ENCODE results near the gene THYN1.

THYN1 gene

DNA sequence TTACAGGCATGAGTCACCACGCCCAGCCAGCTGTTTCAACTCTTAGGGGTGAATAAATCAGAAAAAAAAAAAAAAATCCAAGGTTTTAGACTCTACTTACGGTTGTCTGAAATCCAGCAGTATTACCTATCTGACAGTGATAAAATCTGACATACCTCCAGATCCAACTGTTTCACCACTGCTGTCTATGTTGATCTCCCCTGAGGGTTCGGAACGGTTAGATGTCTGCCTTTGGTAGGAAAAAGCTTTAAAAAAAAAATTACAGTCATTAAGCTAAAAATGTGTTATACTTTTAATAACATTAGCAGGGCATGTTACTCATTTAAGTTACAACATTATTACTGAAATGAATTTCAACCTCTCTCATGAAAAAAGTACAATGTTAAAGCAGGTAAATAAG is 50.5 kb downstream of the THYN1 start:
- H3K9me3 ChIP-seq (ENCODE audit: insufficient read depth, low read length): no peaks in the 10 kb centered on the region
- no peaks in the 10 kb centered on the region for H3K79me2 ChIP-seq (ENCODE audit: insufficient read depth, low read length)
- no peak overlapping the region for H3K27ac ChIP-seq (ENCODE audit: low read depth, low read length)
- no peak overlapping the region for H3K4me2 ChIP-seq (ENCODE audit: low read depth, low read length, poor library complexity, severe bottlenecking)
- no peak overlapping the region for H3K9ac ChIP-seq (ENCODE audit: low read length)
- H3K9me2 ChIP-seq (replicated peaks; ENCODE audit: insufficient read depth, low read length): no peaks in the 10 kb centered on the region
- no peaks in the 10 kb centered on the region for H4K20me1 ChIP-seq (ENCODE audit: low read depth, low read length)
- H3K36me3 ChIP-seq (ENCODE audit: low read length): 0 out of 2 replicates have a peak, but pooled peaks cover 3% of the 10 kb centered on the region
- TF ChIP-seq EZH2phosphoT487 (conservative IDR thresholded peaks at IDR 0.05; ENCODE audit: low read length): no peak
- TF ChIP-seq, protein P1, sequence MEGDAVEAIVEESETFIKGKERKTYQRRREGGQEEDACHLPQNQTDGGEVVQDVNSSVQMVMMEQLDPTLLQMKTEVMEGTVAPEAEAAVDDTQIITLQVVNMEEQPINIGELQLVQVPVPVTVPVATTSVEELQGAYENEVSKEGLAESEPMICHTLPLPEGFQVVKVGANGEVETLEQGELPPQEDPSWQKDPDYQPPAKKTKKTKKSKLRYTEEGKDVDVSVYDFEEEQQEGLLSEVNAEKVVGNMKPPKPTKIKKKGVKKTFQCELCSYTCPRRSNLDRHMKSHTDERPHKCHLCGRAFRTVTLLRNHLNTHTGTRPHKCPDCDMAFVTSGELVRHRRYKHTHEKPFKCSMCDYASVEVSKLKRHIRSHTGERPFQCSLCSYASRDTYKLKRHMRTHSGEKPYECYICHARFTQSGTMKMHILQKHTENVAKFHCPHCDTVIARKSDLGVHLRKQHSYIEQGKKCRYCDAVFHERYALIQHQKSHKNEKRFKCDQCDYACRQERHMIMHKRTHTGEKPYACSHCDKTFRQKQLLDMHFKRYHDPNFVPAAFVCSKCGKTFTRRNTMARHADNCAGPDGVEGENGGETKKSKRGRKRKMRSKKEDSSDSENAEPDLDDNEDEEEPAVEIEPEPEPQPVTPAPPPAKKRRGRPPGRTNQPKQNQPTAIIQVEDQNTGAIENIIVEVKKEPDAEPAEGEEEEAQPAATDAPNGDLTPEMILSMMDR (IDR thresholded peaks at IDR 0.05; ENCODE audit: insufficient read depth, low read length, poor library complexity, severe bottlenecking): no peak
- H3F3A ChIP-seq (ENCODE audit: insufficient read depth): no peaks in the 10 kb centered on the region
- H3K27me3 ChIP-seq (ENCODE audit: low read length): no peaks in the 10 kb centered on the region
- H3K4me3 ChIP-seq (ENCODE audit: insufficient read depth, low read length, poor library complexity, severe bottlenecking): no peak overlapping the region
- no peak overlapping the region for H2AFZ ChIP-seq (ENCODE audit: low read depth, low read length, severe bottlenecking)

- Histone ChIP-seq H3F3A (ENCODE audit: insufficient read depth) (no peaks in the 10 kb centered on the region), H3K27me3 (ENCODE audit: low read length) (no peaks in the 10 kb centered on the region), H3K9me3 (ENCODE audit: insufficient read depth, low read length) (no peaks in the 10 kb centered on the region), H3K36me3 (ENCODE audit: low read length) (0 out of 2 replicates have a peak, but pooled peaks cover 3% of the 10 kb centered on the region), H3K9me2 (replicated peaks; ENCODE audit: insufficient read depth, low read length) (no peaks in the 10 kb centered on the region), H3K9ac (ENCODE audit: low read length) (no peak overlapping the region), H3K27ac (ENCODE audit: low read depth, low read length) (no peak overlapping the region), H2AFZ (ENCODE audit: low read depth, low read length, severe bottlenecking) (no peak overlapping the region), H3K4me2 (ENCODE audit: low read depth, low read length, poor library complexity, severe bottlenecking) (no peak overlapping the region), H3K79me2 (ENCODE audit: insufficient read depth, low read length) (no peaks in the 10 kb centered on the region), H4K20me1 (ENCODE audit: low read depth, low read length) (no peaks in the 10 kb centered on the region), H3K4me3 (ENCODE audit: insufficient read depth, low read length, poor library complexity, severe bottlenecking) (no peak overlapping the region)
- TF ChIP-seq, protein P1 (IDR thresholded peaks at IDR 0.05; ENCODE audit: insufficient read depth, low read length, poor library complexity, severe bottlenecking): no peak
- TF ChIP-seq EZH2phosphoT487 (conservative IDR thresholded peaks at IDR 0.05; ENCODE audit: low read length): no peak
Observed at GRCh38 chr11:134200688-134201087, 52.5 kb downstream of the THYN1 start.

GRCh38 chr11:134199531-134199930 is 53.6 kb downstream of the THYN1 start:
- Histone ChIP-seq H3K27ac (ENCODE audit: low read depth, low read length) (no peak overlapping the region), H3F3A (ENCODE audit: insufficient read depth) (no peaks in the 10 kb centered on the region), H3K4me3 (ENCODE audit: insufficient read depth, low read length, poor library complexity, severe bottlenecking) (no peak overlapping the region), H3K9ac (ENCODE audit: low read length) (no peak overlapping the region), H3K79me2 (ENCODE audit: insufficient read depth, low read length) (no peaks in the 10 kb centered on the region), H3K9me3 (ENCODE audit: insufficient read depth, low read length) (no peaks in the 10 kb centered on the region), H2AFZ (ENCODE audit: low read depth, low read length, severe bottlenecking) (no peak overlapping the region), H3K4me2 (ENCODE audit: low read depth, low read length, poor library complexity, severe bottlenecking) (no peak overlapping the region), H4K20me1 (ENCODE audit: low read depth, low read length) (no peaks in the 10 kb centered on the region), H3K27me3 (ENCODE audit: low read length) (no peaks in the 10 kb centered on the region), H3K36me3 (ENCODE audit: low read length) (0 out of 2 replicates have a peak, but pooled peaks cover 3% of the 10 kb centered on the region), H3K9me2 (replicated peaks; ENCODE audit: insufficient read depth, low read length) (no peaks in the 10 kb centered on the region)
- no peak for TF ChIP-seq EZH2phosphoT487 (conservative IDR thresholded peaks at IDR 0.05; ENCODE audit: low read length)
- TF ChIP-seq, protein P1 (IDR thresholded peaks at IDR 0.05; ENCODE audit: insufficient read depth, low read length, poor library complexity, severe bottlenecking): no peak

Measured in SU-DHL-6 (cell line).